Stimulated activated CD8-positive, alpha-beta memory T cell treated with anti-CD3 and anti-CD28 coated beads, Interleukin-4, amount 100 ng/mL, for 24 hours (primary cell): ENCODE data around the gene DHRS13.
"Not testable (repeated sequence)": the region's sequence is repeated elsewhere in the genome, so short reads cannot be mapped to it uniquely, and the experiment has no call there.

Source experiments
- DNase-seq: peaks from one replicate; pipeline ENCODE4 v3.0.0-alpha.2; 2020; ENCODE audit warnings: low read depth

The DHRS13 gene

GRCh38 chr17:28882154-28882895, 20.6 kb downstream of the DHRS13 start:
- no peak for DNase-seq

DNA sequence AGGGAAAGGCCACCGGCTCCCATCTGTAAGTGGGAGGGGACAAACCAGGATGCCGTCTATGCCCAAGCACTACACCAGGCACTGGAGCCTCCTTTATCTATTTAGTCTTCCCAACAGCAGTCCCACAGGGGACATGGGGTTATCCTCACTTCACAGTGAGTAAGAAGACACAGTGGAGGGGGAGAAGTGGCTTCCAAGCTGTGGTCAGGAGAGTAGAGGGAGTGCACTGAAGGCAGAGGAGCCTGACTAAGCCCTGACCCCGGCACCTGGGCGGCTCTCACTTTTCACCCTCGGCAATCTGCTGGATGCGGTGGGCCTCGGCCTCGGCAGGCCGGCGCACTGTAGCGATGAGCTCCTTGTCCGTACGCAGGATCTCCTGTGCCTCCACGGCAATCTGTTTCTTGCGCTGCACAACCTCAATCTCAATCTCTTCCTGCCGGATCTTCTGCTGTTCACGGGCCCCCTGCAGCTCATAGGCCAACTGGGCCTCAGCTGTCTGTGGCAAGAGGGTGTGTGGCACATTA, 21.3 kb downstream of the DHRS13 start:
- no peak for DNase-seq

- DNase-seq, result no peak
These were observed 22.3 kb downstream of the DHRS13 start for GRCh38 chr17:28880572-28880945.

DNA sequence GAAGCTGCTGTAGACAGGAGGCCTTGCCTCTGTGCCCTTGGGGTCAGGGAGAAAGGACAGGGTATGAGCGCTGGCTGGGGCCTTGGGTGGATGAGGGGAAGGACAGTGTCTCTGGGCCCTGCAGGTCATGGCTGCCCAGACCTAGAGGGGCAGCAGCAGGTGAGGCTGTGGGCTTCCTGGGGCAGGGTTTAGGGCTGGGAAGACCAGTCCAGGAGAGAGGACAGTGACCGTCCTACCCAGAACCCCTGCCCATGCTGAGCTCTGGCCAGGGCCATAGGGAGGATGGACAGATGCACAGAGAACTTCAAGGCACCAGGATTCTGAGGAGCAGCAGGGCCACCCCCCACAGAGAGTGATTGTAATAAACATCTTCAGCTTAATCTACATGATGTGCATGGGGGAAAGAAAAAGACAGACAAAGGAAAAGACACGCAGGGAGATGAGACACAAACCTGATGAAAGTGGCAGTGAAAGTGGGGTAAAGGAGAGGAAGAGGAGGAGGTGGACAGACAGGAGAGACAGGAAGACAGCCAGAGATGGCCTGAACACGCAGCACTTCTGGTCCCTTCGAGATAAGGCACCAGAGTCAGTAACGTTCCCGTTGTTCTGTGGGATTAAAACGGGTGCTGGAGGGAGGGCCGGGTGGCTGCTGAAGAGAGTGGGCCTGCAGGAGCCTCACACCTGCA, 22.9 kb downstream of the DHRS13 start:
- no peak for DNase-seq

GRCh38 chr17:28878981-28879380, 23.9 kb downstream of the DHRS13 start:
- no peak for DNase-seq

GRCh38 chr17:28878158-28878910, 24.5 kb downstream of the DHRS13 start:
- DNase-seq, result no peak

DNA sequence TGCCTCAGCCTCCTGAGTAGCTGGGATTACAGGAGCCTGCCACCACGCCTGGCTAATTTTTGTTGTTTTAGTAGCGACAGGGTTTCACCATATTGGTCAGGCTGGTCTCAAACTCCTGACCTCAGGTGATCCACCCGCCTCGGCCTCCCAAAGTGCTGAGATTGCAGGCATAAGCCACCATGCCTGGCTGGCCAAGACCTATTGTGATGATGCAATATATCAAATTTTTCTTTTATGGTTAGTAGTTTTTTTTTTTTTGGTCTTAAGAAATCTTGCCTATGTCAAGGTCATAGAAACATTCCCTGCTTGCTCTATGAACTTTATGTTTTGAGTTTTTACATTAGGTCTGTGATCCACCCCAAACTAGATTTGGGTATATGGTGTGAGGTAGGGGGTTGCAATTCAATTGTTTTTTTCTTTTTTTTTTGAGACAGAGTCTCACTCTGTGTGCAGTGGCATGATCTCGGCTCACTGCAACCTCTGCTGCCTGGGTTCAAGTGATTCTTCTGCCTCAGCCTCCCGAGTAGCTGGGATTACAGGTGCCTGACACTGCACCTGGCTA, 25.6 kb downstream of the DHRS13 start:
- not testable (repeated sequence) for DNase-seq

GRCh38 chr17:28875848-28876550, 26.9 kb downstream of the DHRS13 start:
- no peak for DNase-seq

- DNase-seq, result no peak
These were observed 28.1 kb downstream of the DHRS13 start for GRCh38 chr17:28874750-28875149.

DNA sequence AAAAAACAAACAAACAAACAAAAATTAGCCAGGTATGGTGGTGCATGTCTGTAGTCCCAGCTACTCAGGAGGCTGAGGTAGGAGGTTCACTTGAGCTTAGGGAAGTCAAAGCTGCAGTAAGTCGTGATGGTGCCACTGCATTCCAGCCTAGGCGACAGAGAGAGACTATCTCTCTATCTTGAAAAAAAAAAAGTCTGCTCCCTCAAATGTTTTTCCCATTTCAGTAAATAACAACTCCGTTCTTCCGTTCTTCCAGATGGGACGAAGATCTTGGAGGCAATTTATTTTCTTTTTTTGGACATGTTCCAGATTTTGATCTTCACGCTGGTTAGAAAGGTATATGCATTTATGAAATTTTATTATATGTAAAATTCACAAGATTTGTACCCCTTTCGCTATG, 29.0 kb downstream of the DHRS13 start:
- no peak for DNase-seq

- DNase-seq, result peak; percentile 11
These were observed 31.8 kb downstream of the DHRS13 start for GRCh38 chr17:28871056-28871579.

GRCh38 chr17:28867276-28867675, 35.6 kb downstream of the DHRS13 start:
- DNase-seq, result no peak

DNA sequence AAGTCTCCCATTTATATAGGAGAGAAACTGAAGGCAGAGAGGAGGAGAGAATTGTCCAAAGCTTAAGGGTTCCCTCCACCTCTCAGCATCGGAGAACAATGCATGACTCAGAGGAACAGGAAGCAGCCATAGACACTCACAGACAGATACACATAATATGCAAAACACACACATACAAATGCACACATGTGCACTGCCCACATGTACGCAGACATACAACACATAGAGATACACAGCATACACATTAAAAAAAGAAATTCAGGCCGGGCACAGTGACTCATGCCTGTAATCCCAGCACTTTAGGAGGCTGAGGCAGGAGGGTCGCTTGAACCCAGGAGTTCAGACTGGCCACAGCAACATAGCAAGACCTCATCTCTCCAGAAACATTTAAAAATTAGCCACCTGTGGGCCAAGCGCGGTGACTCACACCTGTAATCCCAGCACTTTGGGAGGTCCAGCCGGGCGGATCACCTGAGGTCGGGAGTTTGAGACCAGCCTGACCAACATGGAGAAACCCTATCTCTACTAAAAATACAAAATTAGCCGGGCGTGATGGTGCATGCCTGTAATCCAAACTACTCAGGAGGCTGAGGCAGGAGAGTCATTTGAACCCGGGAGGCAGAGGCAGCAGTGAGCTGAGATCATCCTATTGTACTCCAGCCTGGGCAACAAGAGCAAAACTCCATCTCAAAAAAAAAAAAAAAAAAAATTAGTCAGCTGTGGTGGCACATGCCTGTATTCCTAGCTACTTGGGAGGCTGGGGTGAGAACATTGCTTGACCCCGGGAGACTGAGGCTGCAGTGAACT, 36.7 kb downstream of the DHRS13 start:
- no peak for DNase-seq

- no peak for DNase-seq
These were observed 37.7 kb downstream of the DHRS13 start for GRCh38 chr17:28864991-28865849.

DNA sequence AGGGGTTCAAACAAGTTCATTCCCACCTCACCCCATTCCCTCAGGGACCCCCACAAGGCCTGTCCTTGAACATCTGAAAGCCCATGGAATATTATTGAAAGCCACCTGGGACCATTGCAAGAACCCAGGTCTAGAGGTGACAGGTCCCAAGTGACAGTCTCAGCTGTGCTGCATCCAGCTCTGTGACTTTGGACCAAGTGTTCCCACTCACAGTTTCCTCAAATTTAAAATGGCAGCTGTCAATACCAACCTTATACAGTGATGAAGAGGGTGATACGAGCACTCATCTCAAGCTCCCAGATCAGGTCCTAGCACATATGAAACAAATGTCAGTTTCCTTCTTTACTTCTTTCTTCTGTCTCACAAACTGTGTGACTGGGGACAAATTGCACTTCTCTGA, 38.9 kb downstream of the DHRS13 start:
- no peak for DNase-seq

DNA sequence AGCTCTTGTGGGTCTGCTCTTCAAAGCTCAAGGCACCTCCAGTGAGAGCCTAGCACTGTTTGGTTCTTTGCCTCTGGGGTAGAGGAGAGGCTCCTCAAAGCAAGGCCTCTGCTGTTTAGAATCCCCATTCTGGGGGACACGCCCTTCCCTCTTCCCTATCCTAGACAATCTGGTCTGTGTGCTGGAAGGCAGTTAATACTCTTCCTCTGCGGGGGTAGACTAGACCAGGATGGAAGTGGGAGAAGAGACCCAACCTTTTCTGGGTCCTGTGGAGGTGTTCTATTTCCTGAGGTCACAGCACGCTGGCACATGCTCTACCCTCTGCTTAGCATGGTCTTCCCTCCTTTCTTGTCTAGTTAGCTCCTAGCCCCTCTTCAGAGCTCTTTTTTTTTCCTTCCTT, 40.3 kb downstream of the DHRS13 start:
- DNase-seq, result no peak

DNA sequence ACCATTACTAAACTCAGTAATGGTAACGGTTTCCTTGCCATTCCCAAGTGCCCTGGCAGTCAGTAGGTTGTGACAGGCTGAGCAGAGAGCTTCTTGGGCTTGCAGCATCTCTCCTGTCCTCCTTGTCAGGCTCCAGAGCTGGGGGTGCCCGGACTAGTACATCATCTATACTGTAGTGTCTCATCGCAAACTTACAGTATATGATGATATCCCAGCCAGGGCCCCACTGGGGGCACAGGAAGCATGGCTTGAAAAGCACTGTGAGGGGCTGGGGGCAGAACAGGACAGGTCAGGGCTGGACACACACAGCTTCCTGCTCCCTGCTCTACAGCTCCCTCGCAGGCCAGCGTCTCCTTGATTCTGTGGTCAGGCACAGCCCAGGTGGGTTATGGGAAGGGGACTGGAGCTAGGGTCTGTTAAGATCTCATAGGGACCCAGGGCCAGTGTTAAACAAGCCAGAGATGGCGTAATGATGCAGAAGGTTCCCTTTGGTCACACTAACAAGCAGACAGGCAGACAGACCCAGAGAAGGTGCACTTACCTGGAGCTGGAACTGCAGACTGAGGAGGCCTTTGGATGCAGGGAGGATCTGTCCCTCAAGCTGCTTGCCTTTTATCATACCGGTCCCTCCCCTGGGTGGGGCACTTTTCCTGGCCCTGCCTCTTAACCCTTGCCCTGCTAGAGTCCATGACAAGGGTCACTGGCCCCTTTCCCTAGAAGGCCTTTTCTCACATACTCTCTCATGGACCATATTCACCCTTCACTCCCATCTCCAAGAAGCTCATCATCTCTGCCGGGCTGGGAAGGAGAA, 41.3 kb downstream of the DHRS13 start:
- DNase-seq, result no peak

- DNase-seq, result no peak
These were observed 42.5 kb downstream of the DHRS13 start for GRCh38 chr17:28860363-28860808.
